Fibroblast of lung (primary cell): ENCODE data around the gene CES5A. TPM values are rescaled to one million over a fixed set of nuclear protein-coding genes. Genes with fewer than 3 reads are reported as not detected.
"Not testable (repeated sequence)": the region's sequence is repeated elsewhere in the genome, so short reads cannot be mapped to it uniquely, and the experiment has no call there.

Experiments used
- DNase-seq, 2 donors: peaks; one replicate each; pipeline versions ENCODE4 v3.0.0 to v3.0.0-alpha.2; 2010; ENCODE audit warnings: low read depth in 2 of 2
- H2AFZ ChIP-seq: 2 replicates; pipeline ENCODE4 v1.5.1; 2012; ENCODE audit warnings: low read length, control low read depth, inconsistent platforms
- H3K27ac ChIP-seq: 2 replicates; pipeline ENCODE4 v1.5.1; 2011; ENCODE audit warnings: low read length, control low read depth; ENCODE audit not compliant: insufficient read depth
- H3K27me3 ChIP-seq: 2 replicates; pipeline ENCODE4 v1.5.1; 2011; ENCODE audit warnings: mild to moderate bottlenecking, low read length; ENCODE audit not compliant: control insufficient read depth, insufficient read depth
- H3K36me3 ChIP-seq: 2 replicates; pipeline ENCODE4 v1.5.1; 2011; ENCODE audit warnings: low read length; ENCODE audit not compliant: control insufficient read depth, insufficient read depth
- H3K4me1 ChIP-seq: 2 replicates; pipeline ENCODE4 v1.5.1; 2011; ENCODE audit warnings: low read length; ENCODE audit not compliant: control insufficient read depth, insufficient read depth; ENCODE audit errors: extremely low read depth
- H3K4me2 ChIP-seq: 2 replicates; pipeline ENCODE4 v1.5.1; 2011; ENCODE audit warnings: low read length, control low read depth; ENCODE audit not compliant: insufficient read depth; ENCODE audit errors: extremely low read depth
- H3K4me3 ChIP-seq, 4 experiments: fragments of 200-600 bp in 1 of 4; sonication (generic) in 1 of 4; replicated peaks in 1 of 4; 2 replicates each; pipeline ENCODE4 v1.5.1; 2011 to 2016; ENCODE audit warnings: low read length in 4 of 4, low read depth in 3 of 4, mild to moderate bottlenecking in 3 of 4, control low read depth in 2 of 4, inconsistent platforms in 1 of 4, mixed read lengths in 1 of 4; ENCODE audit not compliant: insufficient read depth in 1 of 4; ENCODE audit errors: control extremely low read depth in 1 of 4
- H3K79me2 ChIP-seq: 2 replicates; pipeline ENCODE4 v1.5.1; 2012; ENCODE audit warnings: mild to moderate bottlenecking, low read length, inconsistent platforms; ENCODE audit not compliant: control insufficient read depth, insufficient read depth
- H3K9ac ChIP-seq: 2 replicates; pipeline ENCODE4 v1.5.1; 2011; ENCODE audit warnings: mild to moderate bottlenecking, low read length, control low read depth; ENCODE audit not compliant: insufficient read depth
- H3K9me3 ChIP-seq: 2 replicates; pipeline ENCODE4 v1.5.1; 2012; ENCODE audit warnings: low read depth, low read length; ENCODE audit not compliant: control insufficient read depth, insufficient read depth
- H4K20me1 ChIP-seq: 2 replicates; pipeline ENCODE4 v1.5.1; 2011; ENCODE audit warnings: low read length; ENCODE audit not compliant: control insufficient read depth, insufficient read depth; ENCODE audit errors: extremely low read depth
- CTCF ChIP-seq, 2 donors: IDR thresholded peaks in 1 of 2; conservative IDR thresholded peaks in 1 of 2; 1 replicate in 1 of 2; 2 replicates in 1 of 2; pipeline ENCODE4 v1.5.1; 2011 to 2012; ENCODE audit warnings: low read length in 2 of 2, control low read depth in 1 of 2, inconsistent platforms in 1 of 2, low read depth in 1 of 2, mild to moderate bottlenecking in 1 of 2
- EZH2 ChIP-seq: IDR thresholded peaks from 2 replicates; pipeline ENCODE4 v1.5.1; 2012; ENCODE audit warnings: low read length, control low read depth, mild to moderate bottlenecking; ENCODE audit errors: missing control alignments
- polyA plus RNA-seq, 2 donors: library from polyadenylated mRNA; depleted of rRNA in 1 of 2; stranded (reverse) in 1 of 2; unstranded in 1 of 2; fragments of >200 nt; gene quantifications; 2 replicates each; pipeline ENCODE4 v1.2.1, GENCODE V29; 2011 to 2012; ENCODE audit warnings: missing spikeins in 1 of 2
- total RNA-seq: library from RNA; depleted of rRNA; stranded (reverse); fragments of >200 nt; gene quantifications from 2 replicates; pipeline ENCODE4 v1.2.1, GENCODE V29; 2014

Gene CES5A
- total and polyA plus RNA-seq, 2 donors (not counting 1 experiment from before 2014, with no cell fraction given): not detected

GRCh38 chr16:55915096-55915827 is 40.1 kb upstream of the CES5A start:
- H3K27me3 ChIP-seq: no peaks in the 10 kb centered on the region
- no peak overlapping the region for H3K27ac ChIP-seq
- no peaks in the 10 kb centered on the region for H3K4me1 ChIP-seq
- H3K9me3 ChIP-seq: no peaks in the 10 kb centered on the region
- H3K4me3 ChIP-seq: no peak overlapping the region
- no peak for DNase-seq
- no peak for TF ChIP-seq CTCF (conservative IDR thresholded peaks at IDR 0.05 in 1 of 2, IDR thresholded peaks at IDR 0.05 in 1 of 2; ENCODE audit: low read depth in 1 of 2, low read length in 2 of 2)
- TF ChIP-seq EZH2: no peak
- no peaks in the 10 kb centered on the region for H4K20me1 ChIP-seq
- H2AFZ ChIP-seq: no peak overlapping the region
- no peaks in the 10 kb centered on the region for H3K79me2 ChIP-seq
- H3K9ac ChIP-seq: no peak overlapping the region
- H3K4me2 ChIP-seq: no peak overlapping the region
- no peaks in the 10 kb centered on the region for H3K36me3 ChIP-seq

- no peak for TF ChIP-seq CTCF (conservative IDR thresholded peaks at IDR 0.05 in 1 of 2, IDR thresholded peaks at IDR 0.05 in 1 of 2; ENCODE audit: low read depth in 1 of 2, low read length in 2 of 2)
- no peak for TF ChIP-seq EZH2
- Histone ChIP-seq H3K4me1 (no peaks in the 10 kb centered on the region), H4K20me1 (no peaks in the 10 kb centered on the region), H2AFZ (no peak overlapping the region), H3K4me2 (no peak overlapping the region), H3K4me3 (no peak overlapping the region), H3K9me3 (no peaks in the 10 kb centered on the region), H3K9ac (no peak overlapping the region), H3K27me3 (no peaks in the 10 kb centered on the region), H3K27ac (no peak overlapping the region), H3K79me2 (no peaks in the 10 kb centered on the region), H3K36me3 (no peaks in the 10 kb centered on the region)
- DNase-seq: no peak
These were observed 39.2 kb upstream of the CES5A start for GRCh38 chr16:55914383-55914782.

- Histone ChIP-seq H3K4me1 (no peaks in the 10 kb centered on the region), H3K79me2 (no peaks in the 10 kb centered on the region), H3K9me3 (no peaks in the 10 kb centered on the region), H3K27ac (no peak overlapping the region), H4K20me1 (no peaks in the 10 kb centered on the region), H3K4me2 (no peak overlapping the region), H3K36me3 (no peaks in the 10 kb centered on the region), H2AFZ (no peak overlapping the region), H3K4me3 (no peak overlapping the region), H3K9ac (no peak overlapping the region), H3K27me3 (no peaks in the 10 kb centered on the region)
- DNase-seq: no peak
- no peak for TF ChIP-seq CTCF (conservative IDR thresholded peaks at IDR 0.05 in 1 of 2, IDR thresholded peaks at IDR 0.05 in 1 of 2; ENCODE audit: low read depth in 1 of 2, low read length in 2 of 2)
- TF ChIP-seq EZH2: no peak
These were observed 38.5 kb upstream of the CES5A start for GRCh38 chr16:55913716-55914115.

- H3K4me1 ChIP-seq, DNase-seq, H4K20me1 ChIP-seq, H3K4me2 ChIP-seq, H3K27ac ChIP-seq, H3K79me2 ChIP-seq, H3K4me3 ChIP-seq, H3K9me3 ChIP-seq, H3K27me3 ChIP-seq, H3K36me3 ChIP-seq, H3K9ac ChIP-seq, H2AFZ ChIP-seq: not testable (repeated sequence)
These were observed 37.9 kb upstream of the CES5A start for GRCh38 chr16:55913121-55913520.
